NCI-H1417 treated with DMSO at 0.1 percent for 48 hours (cell line): ENCODE measurements around the gene NUPR2.
"Not testable (repeated sequence)": the region's sequence is repeated elsewhere in the genome, so short reads cannot be mapped to it uniquely, and the experiment has no call there.

Experiments
- DNase-seq: peaks from one replicate; lab custom pipeline; 2025; lab: John Stamatoyannopoulos, UW

The NUPR2 gene

GRCh38 chr7:56086761-56087160 lies 29.5 kb downstream of the NUPR2 start:
- no peak for DNase-seq

- DNase-seq = no peak
Observed at GRCh38 chr7:56083150-56083785, 32.9 kb downstream of the NUPR2 start.

- no peak for DNase-seq
Observed at GRCh38 chr7:56081626-56082340, 34.4 kb downstream of the NUPR2 start.

- DNase-seq = not testable (repeated sequence)
Observed at GRCh38 chr7:56080726-56081435, 35.3 kb downstream of the NUPR2 start.

GRCh38 chr7:56079450-56080185 lies 36.6 kb downstream of the NUPR2 start:
- DNase-seq = no peak

- DNase-seq = no peak
Observed at GRCh38 chr7:56078196-56078595, 38.0 kb downstream of the NUPR2 start.

GRCh38 chr7:56077681-56078080 lies 38.5 kb downstream of the NUPR2 start:
- DNase-seq = no peak

- DNase-seq = no peak
Observed at GRCh38 chr7:56074371-56074791, 41.8 kb downstream of the NUPR2 start.

- DNase-seq = not testable (repeated sequence)
Observed at GRCh38 chr7:56066376-56066775, 49.8 kb downstream of the NUPR2 start.
